Measurements from ENCODE around the gene PRDM16.

- TF ChIP-seq ZNF274 (IDR thresholded peaks at IDR 0.05; ENCODE audit: low read depth, low read length) (no peak), SUZ12 (IDR thresholded peaks at IDR 0.05; ENCODE audit: extremely low read depth, insufficient read depth, insufficient read length) (no peak)
Observed at GRCh38 chr1:3422638-3423037, 353.6 kb downstream of the PRDM16 start.
